Measurements from ENCODE around the gene TMEM179. TPM values are rescaled to one million over a fixed set of nuclear protein-coding genes. Genes with fewer than 3 reads are reported as not detected.
"Not testable (repeated sequence)": the region's sequence is repeated elsewhere in the genome, so short reads cannot be mapped to it uniquely, and the experiment has no call there.

The TMEM179 gene
- polyA plus RNA-seq, result not detected

GRCh38 chr14:104604458-104605449 is at the start of gene TMEM179:
TSS of gene TMEM179 (minus strand) at chr14:104604772. CDS start at chr14:104604741, 31 bp downstream.
- Mint-ChIP-seq H3K27me3 (ENCODE audit: low read depth in 3 of 3) (peaks cover 9 to 20% (median 11%) of the 10 kb centered on the region in 3 donors), H3K9me3 (no peaks in the 10 kb centered on the region), H3K4me3 (no peak within 1 kb of the TSS), H3K4me1 (no peaks in the 10 kb centered on the region), H3K36me3 (no peaks in the 10 kb centered on the region), H3K27ac (no peak within 1 kb of the TSS)
- no peak for DNase-seq

- Mint-ChIP-seq H3K36me3 (peaks cover 0 to 3% (median 0%) of the 10 kb centered on the region in 3 donors), H3K27me3 (ENCODE audit: low read depth in 3 of 3) (peaks cover 5 to 10% (median 8%) of the 10 kb centered on the region in 3 donors), H3K4me1 (peaks cover 0 to 5% of the 10 kb centered on the region in 2 donors), H3K9me3 (peaks cover 0 to 6% (median 3%) of the 10 kb centered on the region in 6 donors), H3K27ac (no peak overlapping the region), H3K4me3 (no peak overlapping the region)
- DNase-seq, result no peak
These were observed 49.5 kb upstream of the TMEM179 start for GRCh38 chr14:104654119-104654518.

- H3K9me3 Mint-ChIP-seq, H3K4me1 Mint-ChIP-seq, DNase-seq, H3K27ac Mint-ChIP-seq, H3K36me3 Mint-ChIP-seq, H3K4me3 Mint-ChIP-seq: not testable (repeated sequence)
- peaks cover 5 to 13% (median 10%) of the 10 kb centered on the region in 3 donors for H3K27me3 Mint-ChIP-seq (ENCODE audit: low read depth in 3 of 3)
These were observed 48.8 kb upstream of the TMEM179 start for GRCh38 chr14:104653130-104653920.

GRCh38 chr14:104652386-104652785 is 47.8 kb upstream of the TMEM179 start:
- H3K27ac Mint-ChIP-seq, result no peak overlapping the region
- H3K9me3 Mint-ChIP-seq, result peaks cover 0 to 6% (median 3%) of the 10 kb centered on the region in 6 donors
- H3K4me3 Mint-ChIP-seq, result no peak overlapping the region
- DNase-seq, result no peak
- H3K27me3 Mint-ChIP-seq (ENCODE audit: low read depth in 3 of 3), result peaks cover 3 to 10% (median 4%) of the 10 kb centered on the region in 3 donors
- H3K4me1 Mint-ChIP-seq, result peaks cover 0 to 2% of the 10 kb centered on the region in 2 donors
- H3K36me3 Mint-ChIP-seq, result peaks cover 0 to 3% (median 0%) of the 10 kb centered on the region in 3 donors

GRCh38 chr14:104651876-104652260 is 47.3 kb upstream of the TMEM179 start:
- peaks cover 0 to 3% (median 0%) of the 10 kb centered on the region in 3 donors for H3K36me3 Mint-ChIP-seq
- H3K27me3 Mint-ChIP-seq (ENCODE audit: low read depth in 3 of 3), result peaks cover 3 to 9% (median 4%) of the 10 kb centered on the region in 3 donors
- peaks cover 0 to 6% (median 3%) of the 10 kb centered on the region in 6 donors for H3K9me3 Mint-ChIP-seq
- H3K4me1 Mint-ChIP-seq, result peaks cover 0 to 2% of the 10 kb centered on the region in 2 donors
- no peak overlapping the region for H3K27ac Mint-ChIP-seq
- no peak for DNase-seq
- no peak overlapping the region for H3K4me3 Mint-ChIP-seq

GRCh38 chr14:104650981-104651875 is 46.7 kb upstream of the TMEM179 start:
- H3K9me3 Mint-ChIP-seq, result peaks cover 0 to 6% (median 3%) of the 10 kb centered on the region in 6 donors
- no peak overlapping the region for H3K27ac Mint-ChIP-seq
- H3K4me3 Mint-ChIP-seq, result no peak overlapping the region
- H3K36me3 Mint-ChIP-seq, result peaks cover 0 to 3% (median 0%) of the 10 kb centered on the region in 3 donors
- H3K4me1 Mint-ChIP-seq, result peaks cover 0 to 2% of the 10 kb centered on the region in 2 donors
- DNase-seq, result no peak
- peaks cover 3 to 9% (median 4%) of the 10 kb centered on the region in 3 donors for H3K27me3 Mint-ChIP-seq (ENCODE audit: low read depth in 3 of 3)

GRCh38 chr14:104650057-104650980 is 45.7 kb upstream of the TMEM179 start:
- peaks cover 4 to 9% (median 4%) of the 10 kb centered on the region in 3 donors for H3K27me3 Mint-ChIP-seq (ENCODE audit: low read depth in 3 of 3)
- H3K4me1 Mint-ChIP-seq, result peaks cover 0 to 2% of the 10 kb centered on the region in 2 donors
- H3K4me3 Mint-ChIP-seq, result peak overlapping the region in 1 of 5 donors; percentile 42
- DNase-seq, result peak; percentile 55 to 56 (median 55)
- H3K9me3 Mint-ChIP-seq, result peaks cover 0 to 6% (median 3%) of the 10 kb centered on the region in 6 donors
- H3K27ac Mint-ChIP-seq, result no peak overlapping the region
- peaks cover 0 to 3% (median 0%) of the 10 kb centered on the region in 3 donors for H3K36me3 Mint-ChIP-seq

- peaks cover 0 to 5% (median 0%) of the 10 kb centered on the region in 3 donors for H3K36me3 Mint-ChIP-seq
- no peak for DNase-seq
- H3K4me3 Mint-ChIP-seq, result no peak overlapping the region
- peaks cover 3 to 8% (median 3%) of the 10 kb centered on the region in 3 donors for H3K27me3 Mint-ChIP-seq (ENCODE audit: low read depth in 3 of 3)
- H3K9me3 Mint-ChIP-seq, result peaks cover 0 to 2% (median under 1%) of the 10 kb centered on the region in 6 donors
- no peak overlapping the region for H3K27ac Mint-ChIP-seq
- peaks cover 0 to 2% of the 10 kb centered on the region in 2 donors for H3K4me1 Mint-ChIP-seq
These were observed 43.0 kb upstream of the TMEM179 start for GRCh38 chr14:104647467-104648043.

- H3K9me3 Mint-ChIP-seq, result peaks cover 0 to 1% (median 0%) of the 10 kb centered on the region in 6 donors
- no peak overlapping the region for H3K27ac Mint-ChIP-seq
- peaks cover 0 to under 1% of the 10 kb centered on the region in 2 donors for H3K4me1 Mint-ChIP-seq
- DNase-seq, result no peak
- H3K36me3 Mint-ChIP-seq, result peaks cover 0 to 5% (median 0%) of the 10 kb centered on the region in 3 donors
- H3K27me3 Mint-ChIP-seq (ENCODE audit: low read depth in 3 of 3), result peaks cover 2 to 8% (median 5%) of the 10 kb centered on the region in 3 donors
- H3K4me3 Mint-ChIP-seq, result no peak overlapping the region
These were observed 40.2 kb upstream of the TMEM179 start for GRCh38 chr14:104644656-104645378.

GRCh38 chr14:104644091-104644635 is 39.6 kb upstream of the TMEM179 start:
- no peaks in the 10 kb centered on the region for H3K4me1 Mint-ChIP-seq
- no peak for DNase-seq
- no peak overlapping the region for H3K4me3 Mint-ChIP-seq
- H3K27me3 Mint-ChIP-seq (ENCODE audit: low read depth in 3 of 3), result peaks cover 2 to 6% (median 5%) of the 10 kb centered on the region in 3 donors
- H3K36me3 Mint-ChIP-seq, result peaks cover 0 to 5% (median 0%) of the 10 kb centered on the region in 3 donors
- H3K9me3 Mint-ChIP-seq, result no peaks in the 10 kb centered on the region
- H3K27ac Mint-ChIP-seq, result no peak overlapping the region

GRCh38 chr14:104643306-104643705 is 38.7 kb upstream of the TMEM179 start:
- DNase-seq, result no peak
- peaks cover 0 to 5% (median 0%) of the 10 kb centered on the region in 3 donors for H3K36me3 Mint-ChIP-seq
- no peak overlapping the region for H3K27ac Mint-ChIP-seq
- peaks cover 2 to 8% (median 2%) of the 10 kb centered on the region in 3 donors for H3K27me3 Mint-ChIP-seq (ENCODE audit: low read depth in 3 of 3)
- no peak overlapping the region for H3K4me3 Mint-ChIP-seq
- no peaks in the 10 kb centered on the region for H3K4me1 Mint-ChIP-seq
- H3K9me3 Mint-ChIP-seq, result no peaks in the 10 kb centered on the region

Data from immature natural killer cell (primary cell).